ENCODE measurements around the gene BEGAIN.

The BEGAIN gene

GRCh38 chr14:100599981-100600380 is 12.8 kb upstream of the BEGAIN start:
- DNase-seq: no peak

GRCh38 chr14:100594625-100594951 is 7.4 kb upstream of the BEGAIN start:
- no peak for DNase-seq

- DNase-seq: no peak
Measured at GRCh38 chr14:100593751-100594624, 6.8 kb upstream of the BEGAIN start.

- DNase-seq: no peak
Measured at GRCh38 chr14:100592972-100593371, 5.8 kb upstream of the BEGAIN start.

- no peak for DNase-seq
Measured at GRCh38 chr14:100592461-100592891, 5.3 kb upstream of the BEGAIN start.

- no peak for DNase-seq
Measured at GRCh38 chr14:100591453-100592371, 4.5 kb upstream of the BEGAIN start.

- DNase-seq: no peak
Measured at GRCh38 chr14:100590726-100591452, 3.7 kb upstream of the BEGAIN start.

GRCh38 chr14:100589760-100590469 is 2.7 kb upstream of the BEGAIN start:
- DNase-seq: no peak

GRCh38 chr14:100589071-100589759 is 2.0 kb upstream of the BEGAIN start:
- no peak for DNase-seq

GRCh38 chr14:100588671-100589070 is 1.5 kb upstream of the BEGAIN start:
- no peak for DNase-seq

- peak; percentile 9 for DNase-seq
Measured at GRCh38 chr14:100587763-100588411, 670 bp upstream of the BEGAIN start.

- DNase-seq: peak; percentile 17
Measured at GRCh38 chr14:100586403-100587085, 673 bp downstream of the BEGAIN start.

- no peak for DNase-seq
Measured at GRCh38 chr14:100586153-100586402, 1.1 kb downstream of the BEGAIN start.

GRCh38 chr14:100585448-100586152 is 1.6 kb downstream of the BEGAIN start:
- no peak for DNase-seq

GRCh38 chr14:100584056-100585031 is 2.9 kb downstream of the BEGAIN start:
- peak; percentile 7 for DNase-seq

GRCh38 chr14:100583245-100583644 is 4.0 kb downstream of the BEGAIN start:
- no peak for DNase-seq

GRCh38 chr14:100582496-100583165 is 4.6 kb downstream of the BEGAIN start:
- DNase-seq: peak; percentile 4

Data from activated naive CD4-positive, alpha-beta T cell treated with anti-CD3 and anti-CD28 coated beads, Interleukin-2, amount 50 U/mL, for 16 hours (primary cell).